NOMO-1 treated with DMSO at 0.1 percent for 48 hours (cell line): Measurements from ENCODE around the gene ZNF500.

Experiments used
- DNase-seq: peaks from one replicate; lab custom pipeline; 2025; ENCODE audit not compliant: unreplicated experiment; lab: John Stamatoyannopoulos, UW

The ZNF500 gene

GRCh38 chr16:4713663-4714501, 53.1 kb downstream of the ZNF500 start:
- DNase-seq: no peak

- no peak for DNase-seq
Measured at GRCh38 chr16:4709481-4709880, 57.5 kb downstream of the ZNF500 start.

- DNase-seq: no peak
Measured at GRCh38 chr16:4706871-4707270, 60.1 kb downstream of the ZNF500 start.

- no peak for DNase-seq
Measured at GRCh38 chr16:4704913-4705312, 62.0 kb downstream of the ZNF500 start.

- DNase-seq: no peak
Measured at GRCh38 chr16:4704491-4704890, 62.5 kb downstream of the ZNF500 start.

GRCh38 chr16:4703906-4704305, 63.1 kb downstream of the ZNF500 start:
- no peak for DNase-seq

GRCh38 chr16:4702466-4702808, 64.5 kb downstream of the ZNF500 start:
- DNase-seq: no peak

GRCh38 chr16:4701791-4702465, 65.0 kb downstream of the ZNF500 start:
- DNase-seq: no peak

GRCh38 chr16:4700997-4701743, 65.8 kb downstream of the ZNF500 start:
- DNase-seq: no peak

GRCh38 chr16:4700380-4700996, 66.5 kb downstream of the ZNF500 start:
- DNase-seq: no peak

- DNase-seq: no peak
Measured at GRCh38 chr16:4699046-4699556, 67.9 kb downstream of the ZNF500 start.

- DNase-seq: no peak
Measured at GRCh38 chr16:4698321-4699045, 68.5 kb downstream of the ZNF500 start.
